HG02970 (cell line): Measurements from ENCODE around the gene MLST8.
A peak's percentile ranks its signal among the peaks of the same experiment; 100 is the strongest.

Source experiments
- ATAC-seq: cut with Tn5 transposase; IDR thresholded peaks from one replicate; pipeline ENCODE4 v1.9.1; 2021; ENCODE audit warnings: mild to moderate bottlenecking, moderate library complexity, moderate number of reproducible peaks; ENCODE audit not compliant: unreplicated experiment, low FRiP score

Gene MLST8

DNA sequence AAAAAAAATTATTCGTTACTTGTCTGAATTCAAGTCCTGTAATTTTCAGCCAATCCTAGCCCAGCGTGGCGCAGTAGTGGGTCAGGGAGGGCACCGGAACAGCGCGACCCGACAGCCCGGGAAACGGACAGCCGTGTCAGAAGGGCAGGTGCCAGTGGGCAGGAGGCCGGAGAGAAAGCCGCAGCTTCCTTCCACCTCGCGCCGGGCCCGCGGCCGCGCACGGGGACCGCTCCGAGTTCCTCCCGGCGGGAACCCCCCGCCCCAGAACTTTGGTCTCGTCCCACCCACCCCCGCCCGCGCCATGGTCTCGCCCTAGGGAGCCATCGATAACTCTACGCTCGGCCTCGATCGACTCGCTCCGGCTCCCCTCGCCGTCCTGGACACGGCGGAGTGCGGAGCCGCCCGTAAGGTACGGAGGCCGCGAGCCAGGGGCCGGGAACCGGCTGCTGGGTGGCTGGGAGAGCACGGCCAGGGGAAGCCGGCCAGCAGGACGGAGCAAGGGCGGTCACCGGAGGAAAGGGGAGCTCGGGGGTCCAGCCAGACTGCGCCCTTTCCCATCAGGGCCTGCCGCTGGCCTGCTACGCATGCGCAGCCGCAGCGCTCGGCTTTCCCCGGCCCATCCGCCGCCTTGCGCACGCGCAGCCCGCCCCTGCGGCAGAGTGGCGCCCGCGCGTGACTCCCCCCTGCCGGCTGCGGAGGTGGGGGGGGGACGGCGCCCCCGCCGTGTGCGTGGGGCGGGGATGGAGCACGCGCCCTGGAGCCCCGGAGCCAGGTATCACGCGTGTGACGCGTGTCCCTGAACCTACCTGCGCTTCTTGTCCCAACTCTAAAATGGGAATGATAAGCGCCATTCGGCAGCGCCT lies at the start of gene MLST8:
TSS of gene MLST8 (plus strand) at position 351 of the 863 bp plus-strand sequence. CDS start 632 bp downstream, outside the sequence.
- peak; percentile 71 for ATAC-seq

DNA sequence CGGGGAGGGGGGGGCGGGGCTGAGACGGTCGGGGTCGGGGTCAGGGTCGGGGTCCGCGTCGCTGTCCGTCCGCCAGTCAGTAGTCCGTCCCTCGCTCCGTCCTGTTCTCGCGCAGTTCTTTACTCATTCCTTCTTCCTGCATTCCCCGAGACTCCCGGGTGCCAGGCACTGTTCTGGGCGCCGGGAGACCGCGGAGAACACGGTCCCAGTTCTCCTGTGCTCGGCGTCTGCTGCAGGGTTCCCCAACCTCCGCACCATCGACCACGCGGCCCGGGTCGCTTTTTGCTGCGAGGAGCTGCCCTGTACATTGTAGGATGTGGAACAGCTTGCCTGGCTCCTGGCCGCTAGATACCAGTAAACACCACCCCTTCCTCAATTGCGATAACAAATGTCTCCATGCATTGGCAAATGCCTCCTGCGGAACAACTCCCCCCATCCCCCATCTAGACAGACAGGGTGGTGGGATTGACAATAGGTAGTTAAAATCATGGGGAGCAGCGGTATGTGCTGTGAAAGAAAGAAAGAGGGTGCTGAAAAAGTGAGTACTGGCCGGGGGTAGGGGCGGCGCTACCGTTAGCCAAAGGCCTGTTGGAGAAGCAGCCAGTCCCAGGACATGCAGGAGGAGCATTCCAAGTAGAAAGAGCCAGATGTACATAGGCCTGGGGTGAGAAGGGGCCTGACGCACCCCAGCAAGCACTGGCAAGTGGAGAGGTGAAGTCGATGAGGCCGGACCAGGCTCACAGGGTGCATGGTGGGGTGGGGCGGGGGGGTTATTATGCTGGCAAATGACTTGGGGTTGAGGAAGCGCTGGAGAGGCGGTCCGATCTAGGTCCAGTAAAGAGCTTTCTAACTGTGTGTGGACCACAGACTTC lies 49.0 kb upstream of the MLST8 start:
- ATAC-seq = no peak

DNA sequence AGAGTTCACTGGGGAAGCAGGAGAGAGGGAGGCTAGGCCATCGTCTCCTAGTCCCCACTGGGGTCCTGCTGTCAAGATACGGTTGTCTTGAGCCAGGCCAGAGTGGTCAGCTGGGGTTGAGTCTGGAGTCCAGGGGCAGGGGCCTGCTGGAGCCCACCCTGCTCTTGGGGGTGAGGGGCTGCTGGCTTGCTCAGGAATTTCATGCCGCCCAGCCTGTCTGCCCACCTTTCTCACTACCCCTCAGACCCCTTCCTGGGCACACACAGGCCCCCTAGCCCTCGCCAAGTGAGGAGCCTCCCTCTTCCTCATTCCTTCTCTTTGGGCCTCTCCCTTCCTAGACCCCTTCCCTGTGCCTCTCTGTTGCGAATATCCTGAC lies 48.4 kb upstream of the MLST8 start:
- no peak for ATAC-seq

- ATAC-seq = no peak
Observed at GRCh38 chr16:2157480-2158261, 47.6 kb upstream of the MLST8 start.

DNA sequence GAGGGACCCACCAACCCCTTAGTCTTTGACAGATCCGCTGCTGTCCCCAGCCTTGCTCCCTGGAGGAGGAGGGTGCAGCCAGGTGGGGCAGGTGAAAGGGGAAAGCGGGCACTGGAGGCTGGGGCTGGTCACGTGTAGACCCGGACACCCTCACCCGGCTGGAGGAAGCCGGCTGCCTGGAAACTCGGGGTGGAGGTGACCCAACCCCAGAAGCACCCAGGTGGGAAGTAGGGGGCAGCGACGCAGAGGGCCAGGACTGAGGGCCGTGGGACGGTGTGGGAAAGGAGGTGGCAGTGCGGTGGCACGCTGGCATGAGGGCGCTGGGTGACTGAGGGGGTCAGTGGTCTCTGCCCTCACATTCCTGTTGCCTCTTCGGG lies 47.0 kb upstream of the MLST8 start:
- no peak for ATAC-seq

GRCh38 chr16:2159175-2159838 lies 45.9 kb upstream of the MLST8 start:
- no peak for ATAC-seq

DNA sequence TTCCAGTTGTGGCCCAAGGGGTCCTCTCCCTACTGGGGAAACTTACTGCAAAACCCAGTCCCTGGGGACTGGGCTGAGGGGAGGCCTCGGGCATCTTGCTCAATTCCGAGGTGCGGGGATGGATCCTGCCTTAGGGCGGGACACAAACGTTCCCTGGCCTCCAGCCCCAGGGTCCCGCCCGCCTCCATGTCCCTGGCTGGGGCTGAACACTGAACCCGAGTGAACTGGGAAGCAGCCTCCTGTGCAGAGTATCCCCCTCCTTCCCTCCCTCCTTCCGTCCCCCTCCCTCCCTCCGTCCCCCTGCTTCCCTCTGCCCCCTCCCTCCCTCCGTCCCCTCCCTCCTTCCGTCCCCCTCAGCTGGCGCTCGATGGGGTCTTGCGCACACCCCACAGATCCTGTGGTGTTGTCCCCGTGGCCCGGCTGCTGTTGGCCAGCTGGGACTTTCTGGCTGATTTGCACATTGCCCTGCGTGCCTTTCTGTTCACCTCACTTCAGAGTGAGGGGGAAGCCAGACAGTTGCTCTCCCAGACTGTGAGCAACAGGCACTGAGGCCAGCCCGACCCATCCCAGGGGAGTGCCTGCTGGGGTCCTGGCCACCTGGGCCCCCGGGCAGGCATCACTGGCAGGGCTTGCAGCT lies 44.2 kb upstream of the MLST8 start:
- ATAC-seq = no peak

- ATAC-seq = no peak
Observed at GRCh38 chr16:2161911-2162310, 43.3 kb upstream of the MLST8 start.

GRCh38 chr16:2162676-2163118 lies 42.6 kb upstream of the MLST8 start:
- ATAC-seq = no peak

GRCh38 chr16:2163211-2163881 lies 41.9 kb upstream of the MLST8 start:
- ATAC-seq = no peak

DNA sequence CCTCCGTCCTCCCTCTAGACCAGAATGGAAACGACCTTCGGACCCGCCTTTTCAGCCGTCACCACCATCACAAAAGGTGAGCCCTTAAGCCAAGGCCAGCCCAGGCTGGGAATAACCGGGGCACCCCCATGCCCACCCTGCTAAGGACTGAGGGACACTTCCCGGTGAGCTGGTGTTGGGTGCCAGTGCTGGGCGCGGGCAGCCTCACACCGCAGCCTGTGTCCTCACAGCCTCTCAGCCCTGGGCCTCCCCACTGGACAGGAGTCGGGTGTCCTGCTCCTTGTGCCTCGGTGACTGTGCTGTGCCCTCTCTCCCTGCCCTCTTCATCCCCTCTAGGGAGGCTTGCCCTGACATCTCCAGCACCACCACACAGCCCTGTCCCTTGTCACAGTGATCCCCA lies 39.4 kb upstream of the MLST8 start:
- ATAC-seq = no peak

DNA sequence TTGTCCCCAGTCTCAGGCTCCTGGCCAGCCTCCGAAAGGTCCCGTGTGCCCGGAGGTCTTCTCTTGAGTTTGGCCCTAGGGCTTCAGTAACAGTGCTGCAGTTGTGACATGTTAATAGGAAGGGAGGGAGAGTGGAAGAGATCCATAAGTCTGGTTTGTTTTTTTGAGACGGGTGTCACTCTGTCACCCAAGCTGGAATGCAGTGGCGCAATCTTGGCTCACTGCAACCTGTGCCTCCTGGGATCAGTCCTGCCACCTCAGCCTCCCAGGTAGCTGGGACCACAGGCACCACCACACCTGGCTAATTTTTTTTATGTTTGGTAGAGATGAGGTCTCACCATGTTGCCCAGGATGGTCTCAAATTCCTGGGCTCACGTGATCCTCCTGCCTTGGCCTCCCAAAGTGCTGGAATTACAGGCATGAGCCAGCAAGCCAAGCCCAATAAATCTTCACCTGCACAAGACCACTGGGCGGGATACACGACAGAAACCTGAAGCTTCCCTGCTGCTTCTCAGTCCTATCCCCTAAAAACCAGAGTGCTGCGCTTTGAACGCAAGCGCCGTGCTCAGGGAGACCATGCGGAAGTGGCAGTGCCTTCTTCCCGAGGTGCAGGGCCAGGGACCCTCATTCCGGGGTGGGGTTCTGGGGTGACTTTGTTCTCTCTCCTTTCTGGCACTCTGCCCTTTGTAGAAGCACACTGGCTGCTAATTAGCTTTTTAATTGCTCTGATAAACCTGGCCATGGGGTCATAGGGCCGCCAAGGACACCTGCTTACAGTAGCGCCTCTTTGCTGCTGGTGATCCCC lies 38.8 kb upstream of the MLST8 start:
- ATAC-seq = no peak

DNA sequence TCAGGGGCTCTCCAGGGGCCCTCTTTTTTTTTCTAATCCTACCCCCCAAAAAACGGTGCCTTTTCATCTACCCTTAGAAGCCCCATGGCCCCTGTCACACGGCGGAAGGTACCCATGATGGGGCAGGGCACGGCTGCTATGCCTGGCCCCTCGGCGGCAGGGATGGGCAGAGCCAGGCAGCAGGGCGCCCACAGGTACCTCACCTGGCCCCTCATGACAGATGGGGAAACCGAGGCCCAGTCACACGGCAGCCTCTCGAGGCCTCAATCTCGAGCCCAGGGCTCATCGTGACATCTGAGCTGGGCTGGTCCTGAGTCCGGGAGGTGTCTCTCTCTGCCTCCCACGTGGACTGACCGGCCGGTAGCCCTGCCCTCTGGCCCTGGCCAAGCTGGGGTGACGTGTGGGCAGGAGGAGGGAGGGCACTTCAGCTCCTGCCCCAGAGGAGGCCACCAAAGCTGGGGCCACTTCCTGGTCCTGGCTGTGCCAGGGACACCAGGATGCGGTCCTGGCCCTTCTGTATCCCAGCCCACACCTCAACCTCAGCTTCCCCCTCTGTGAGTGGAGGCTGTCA lies 38.1 kb upstream of the MLST8 start:
- ATAC-seq = no peak

DNA sequence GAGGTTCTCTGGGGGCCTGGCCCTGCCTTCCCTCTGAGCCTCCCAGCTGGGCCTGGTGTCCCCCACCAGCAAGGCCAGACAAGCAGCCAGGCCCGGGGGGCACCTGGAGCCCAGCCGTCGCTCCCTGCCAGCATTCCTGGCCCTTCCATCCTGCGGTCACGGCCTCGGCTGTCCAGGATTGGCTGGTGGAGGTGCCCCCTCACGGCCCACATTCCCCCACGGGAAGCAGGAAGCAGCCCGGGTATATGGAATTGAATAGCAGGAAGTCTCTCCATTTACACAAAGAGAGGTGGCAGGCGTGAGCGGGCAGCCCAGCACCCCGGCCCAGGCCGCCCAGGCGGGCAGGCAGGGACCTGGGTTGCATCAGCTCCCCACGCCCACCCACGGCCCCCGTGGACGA lies 35.2 kb upstream of the MLST8 start:
- no peak for ATAC-seq

GRCh38 chr16:2170587-2171435 lies 34.4 kb upstream of the MLST8 start:
- ATAC-seq = no peak

GRCh38 chr16:2171601-2172178 lies 33.6 kb upstream of the MLST8 start:
- ATAC-seq = no peak
